GM19395 (cell line): ENCODE data around the gene CEBPA.

ENCODE experiments used
- ATAC-seq: cut with Tn5 transposase; IDR thresholded peaks from one replicate; pipeline ENCODE4 v1.9.1; 2021; ENCODE audit warnings: mild to moderate bottlenecking, moderate library complexity; ENCODE audit not compliant: unreplicated experiment

The CEBPA gene

DNA sequence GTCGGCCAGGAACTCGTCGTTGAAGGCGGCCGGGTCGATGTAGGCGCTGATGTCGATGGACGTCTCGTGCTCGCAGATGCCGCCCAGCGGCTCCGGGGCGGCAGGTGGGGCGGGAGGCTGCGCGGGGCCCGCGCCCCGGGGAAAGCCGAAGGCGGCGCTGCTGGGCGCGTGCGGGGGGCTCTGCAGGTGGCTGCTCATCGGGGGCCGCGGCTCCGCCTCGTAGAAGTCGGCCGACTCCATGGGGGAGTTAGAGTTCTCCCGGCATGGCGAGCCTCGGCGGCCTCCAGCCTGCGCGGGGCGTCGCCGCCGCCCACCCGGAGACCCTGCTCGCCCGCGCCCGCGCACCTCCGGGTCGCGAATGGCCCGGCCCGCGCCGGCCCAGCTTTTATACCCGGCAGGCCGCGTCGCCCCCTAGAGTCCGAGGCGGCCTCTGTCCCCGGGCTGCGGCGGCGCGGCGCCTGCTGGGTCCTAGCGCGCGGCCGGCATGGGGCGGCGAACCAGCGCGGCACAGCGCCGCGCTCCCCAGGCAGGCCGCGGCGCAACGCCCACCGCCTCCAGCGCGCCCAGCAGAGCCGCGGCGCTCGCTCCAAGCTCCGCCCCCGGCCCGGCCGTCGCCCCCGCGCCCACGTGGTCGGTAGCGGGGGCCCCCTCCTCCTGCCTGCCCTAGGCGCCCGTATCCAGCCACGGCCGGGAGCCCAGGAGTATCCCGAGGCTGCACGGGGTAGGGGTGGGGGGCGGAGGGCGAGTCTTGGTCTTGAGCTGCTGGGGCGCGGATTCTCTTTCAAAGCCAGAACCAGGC, at the start of gene CEBPA:
Gene CEBPA, minus strand, starts transcription at position 360 of the 799 bp plus-strand sequence. Its CDS starts 120 bp downstream, at position 240.
- peak; percentile 71 for ATAC-seq

DNA sequence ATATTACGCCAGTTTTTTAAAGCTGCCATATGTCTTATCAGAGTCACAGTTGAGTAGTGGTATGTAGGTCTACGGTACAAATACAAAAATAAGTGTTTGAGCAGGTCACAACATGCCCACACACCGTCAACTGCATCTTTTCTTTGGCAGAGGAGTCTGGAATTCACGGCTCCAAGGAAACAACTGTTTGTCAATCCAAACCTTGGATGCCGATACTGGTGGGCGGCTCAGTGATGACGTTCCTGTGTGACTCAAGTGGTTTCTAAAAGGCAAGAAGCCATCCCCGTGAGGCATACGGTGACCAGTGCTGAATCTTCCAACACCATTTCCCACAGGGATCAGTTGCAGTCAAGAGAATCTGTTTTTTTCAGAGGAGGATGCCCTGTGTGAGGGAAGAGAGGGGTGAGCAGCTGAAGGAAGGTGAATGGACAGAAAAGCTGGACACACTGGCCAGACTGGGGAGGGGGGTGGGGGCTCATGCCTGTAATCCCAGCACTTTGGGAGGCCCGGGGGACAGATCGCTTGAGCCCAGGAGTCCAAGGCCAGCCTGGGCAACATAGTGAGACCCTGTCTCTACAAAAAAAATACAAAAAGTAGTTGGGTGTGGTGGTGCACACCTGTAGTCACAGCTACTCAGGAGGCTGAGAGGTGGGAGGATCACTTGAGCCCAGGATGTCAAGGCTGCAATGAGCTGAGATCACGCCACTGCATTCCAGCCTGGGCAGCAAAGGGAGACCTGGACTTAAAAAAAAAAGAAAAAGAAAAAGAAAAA, 48.4 kb upstream of the CEBPA start:
- ATAC-seq, result no peak

DNA sequence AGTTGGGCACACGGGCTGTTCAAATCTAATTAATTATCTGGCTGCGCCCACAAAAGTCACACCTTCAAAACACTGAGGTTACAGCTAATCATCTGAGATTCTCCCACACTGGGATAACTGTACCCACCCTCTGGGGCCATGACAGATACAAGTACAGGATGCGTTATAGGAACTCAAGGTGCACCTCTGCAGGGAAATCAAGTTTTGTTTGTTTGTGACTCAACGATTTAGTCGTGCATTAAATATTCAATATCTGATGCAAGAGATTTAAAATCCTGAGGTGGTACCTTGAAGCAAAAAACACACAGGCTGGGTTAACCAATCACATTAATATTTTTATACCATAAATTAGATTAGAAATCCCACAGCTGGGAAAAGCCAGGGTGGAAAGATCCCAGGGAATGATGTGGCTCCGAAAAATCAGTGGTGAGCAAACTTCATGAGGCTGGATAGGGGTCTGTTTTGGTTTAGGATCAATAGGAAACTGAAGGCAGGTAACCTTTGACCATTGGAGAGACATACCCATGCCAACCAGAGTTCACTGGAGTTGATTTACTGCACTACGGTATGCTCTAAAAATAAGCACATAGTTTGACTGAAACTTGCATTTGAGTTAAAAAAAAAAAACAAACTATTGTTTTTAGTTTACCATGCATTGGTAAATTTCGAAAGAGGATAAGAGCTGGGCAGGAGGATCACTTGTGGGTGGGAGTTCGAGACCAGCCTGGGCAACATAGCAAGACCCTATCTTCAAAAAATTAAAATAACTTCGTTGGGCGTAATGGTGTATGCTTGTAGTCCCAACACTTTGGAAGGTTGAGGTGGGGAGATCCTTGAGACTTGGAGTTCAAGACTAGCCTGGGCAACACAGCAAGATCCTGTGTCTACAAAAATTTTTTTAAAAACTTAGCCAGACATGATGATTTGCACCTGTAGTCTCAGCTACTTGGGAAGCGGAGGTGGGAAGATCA, 47.3 kb upstream of the CEBPA start:
- ATAC-seq, result no peak

DNA sequence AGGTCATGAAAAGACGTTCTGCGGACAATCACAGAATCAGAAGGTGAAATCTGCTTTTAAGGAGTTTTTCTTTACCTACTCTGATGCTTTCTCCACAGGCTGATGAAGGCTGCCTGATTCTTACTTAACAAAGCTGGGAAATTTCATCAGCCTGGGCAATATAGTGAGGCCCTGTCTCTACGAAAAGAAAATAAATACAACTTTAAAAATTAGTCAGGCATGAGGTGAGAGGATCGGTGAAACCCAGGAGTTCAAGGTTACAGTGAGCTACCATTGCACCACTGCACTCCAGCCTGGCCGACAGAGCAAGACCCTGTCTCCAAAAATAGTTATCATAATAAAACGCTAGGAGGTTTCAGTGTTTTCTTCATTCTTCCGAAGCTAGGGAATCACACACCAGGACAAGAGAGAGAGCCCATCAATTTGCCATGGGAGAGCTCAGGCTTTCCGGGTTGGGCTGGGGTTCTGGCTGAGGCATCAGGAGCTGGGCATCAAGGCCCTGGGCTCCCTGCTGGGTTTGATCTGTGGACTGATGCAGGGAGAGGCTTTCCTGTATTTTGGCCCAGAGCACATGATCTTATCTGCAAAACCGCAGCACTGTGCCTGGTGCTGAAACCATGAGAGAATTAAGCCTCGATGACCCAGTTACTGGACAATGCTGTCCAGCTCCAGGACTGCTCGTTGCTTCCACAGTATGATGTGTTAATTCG, 46.1 kb upstream of the CEBPA start:
- no peak for ATAC-seq

DNA sequence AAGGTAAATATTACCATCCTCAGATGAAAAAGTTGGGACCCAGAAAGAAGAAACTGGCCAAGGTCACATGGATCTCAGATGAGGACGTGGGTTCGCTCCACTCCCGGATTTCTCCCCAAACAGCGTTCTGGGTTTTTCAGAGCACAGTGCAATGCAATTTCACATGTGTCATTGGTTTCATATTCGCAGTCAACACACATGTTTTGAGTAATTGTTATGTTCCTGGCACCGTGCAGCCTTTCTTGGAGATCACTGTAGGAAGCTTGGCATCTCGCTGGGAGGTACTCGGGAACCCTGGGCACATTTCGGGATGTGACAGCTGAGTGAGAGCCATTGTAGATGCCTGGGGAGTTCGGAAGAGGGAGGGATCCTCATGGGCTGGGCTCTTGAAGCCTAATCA, 45.0 kb upstream of the CEBPA start:
- no peak for ATAC-seq

DNA sequence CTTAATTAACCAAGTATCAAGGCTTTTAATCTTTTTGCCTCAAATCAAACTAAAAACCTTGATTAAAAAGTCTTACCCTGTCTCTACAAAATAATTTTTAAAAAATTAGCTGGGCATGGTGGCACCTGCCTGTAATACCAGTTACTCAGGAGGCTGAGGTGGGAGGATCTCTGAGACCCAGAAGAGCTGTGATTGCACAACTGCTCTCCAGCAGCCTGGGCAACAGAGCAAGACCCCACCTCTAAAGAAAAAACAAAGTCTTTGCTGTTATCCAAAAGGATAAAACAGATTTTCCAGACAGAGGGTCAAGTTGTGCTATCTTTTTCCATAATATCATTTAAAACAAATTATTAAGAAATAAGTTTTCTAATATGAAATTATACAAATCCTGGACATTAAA, 44.3 kb upstream of the CEBPA start:
- no peak for ATAC-seq

DNA sequence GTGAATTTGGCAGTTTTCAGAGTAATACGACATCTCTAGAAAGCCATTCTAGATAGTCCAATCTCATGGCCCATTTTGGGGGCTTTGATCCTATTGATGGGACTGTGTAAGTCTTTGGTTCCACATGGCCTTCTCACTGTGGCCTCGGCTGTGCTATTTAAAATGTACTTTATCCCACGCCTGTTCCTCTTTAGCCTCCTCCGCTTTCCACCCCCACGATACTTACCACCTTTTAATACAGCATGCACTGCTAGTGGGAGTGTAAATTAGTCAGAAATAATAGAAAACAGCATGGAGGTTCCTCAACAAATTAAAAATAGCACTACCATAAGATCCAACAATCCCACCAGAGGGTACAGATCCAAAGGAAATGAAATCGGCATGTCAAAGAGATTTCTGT, 42.8 kb upstream of the CEBPA start:
- no peak for ATAC-seq

DNA sequence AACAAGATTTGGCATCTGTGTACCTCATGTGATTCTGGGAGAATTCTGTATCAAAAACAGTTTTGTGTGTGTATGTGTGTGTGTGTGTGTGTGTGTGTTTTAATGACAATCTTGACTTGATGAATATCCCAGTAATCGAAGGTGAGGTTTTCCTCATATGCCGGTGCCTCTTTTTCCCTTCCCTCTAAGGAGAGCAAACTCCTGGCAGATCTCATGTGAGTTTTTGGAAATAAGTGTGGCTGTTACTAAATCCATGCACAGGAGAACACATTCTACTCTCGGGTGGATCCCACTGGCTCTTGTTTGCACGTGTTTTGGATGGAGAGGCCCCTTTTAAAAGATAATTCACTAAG, 42.2 kb upstream of the CEBPA start:
- no peak for ATAC-seq

DNA sequence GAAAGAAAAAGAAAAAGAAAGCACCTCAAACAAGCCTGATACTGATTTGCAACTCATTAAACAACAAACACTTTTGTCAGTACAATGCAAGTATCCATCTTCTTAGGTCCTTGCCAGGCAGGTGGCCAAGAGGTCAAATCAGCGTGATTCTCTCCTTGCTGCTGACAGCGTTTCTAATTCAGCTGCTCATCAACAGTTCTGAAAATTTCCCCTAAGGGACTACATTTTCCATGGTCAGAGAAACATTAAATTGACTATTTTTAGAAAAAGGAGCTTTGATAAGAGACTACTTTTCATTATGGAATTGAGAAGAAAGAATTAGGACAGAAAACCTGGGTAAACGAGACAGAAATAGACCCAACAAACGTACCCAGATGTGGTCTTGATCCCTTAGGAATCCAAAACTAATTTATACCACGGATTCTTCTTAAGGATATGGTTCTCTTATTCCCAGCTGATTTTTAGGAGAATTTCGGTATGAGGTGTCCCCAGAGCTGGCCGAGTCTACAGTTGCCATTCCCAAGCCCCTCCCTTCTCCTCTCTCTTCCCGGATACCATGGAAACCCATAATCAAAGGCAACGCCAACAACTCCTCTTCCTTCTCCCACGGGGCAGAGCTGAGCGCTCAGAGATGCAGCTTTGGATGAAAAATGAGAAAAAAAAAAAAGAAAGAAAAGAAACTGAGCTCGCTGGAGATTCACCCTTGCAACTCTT, 41.7 kb upstream of the CEBPA start:
- no peak for ATAC-seq

DNA sequence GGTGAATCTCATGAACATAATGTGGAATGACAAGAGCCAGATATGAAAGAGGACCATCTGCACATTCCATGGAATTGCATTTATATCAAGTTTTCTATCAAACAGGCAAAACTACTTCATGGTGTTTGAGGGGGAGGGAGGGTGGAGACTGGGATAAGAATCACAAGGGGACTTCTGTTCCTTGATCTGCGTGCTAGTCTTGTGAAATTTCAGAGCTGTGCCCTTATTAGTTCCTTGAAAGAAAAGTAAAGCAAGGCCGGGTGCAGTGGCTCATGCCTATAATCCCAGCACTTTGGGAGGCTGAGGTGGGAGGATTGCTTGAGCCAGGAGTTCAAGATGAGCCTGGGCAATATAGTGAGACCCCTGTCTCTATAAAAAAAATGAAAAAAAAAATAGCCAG, 41.0 kb upstream of the CEBPA start:
- no peak for ATAC-seq

DNA sequence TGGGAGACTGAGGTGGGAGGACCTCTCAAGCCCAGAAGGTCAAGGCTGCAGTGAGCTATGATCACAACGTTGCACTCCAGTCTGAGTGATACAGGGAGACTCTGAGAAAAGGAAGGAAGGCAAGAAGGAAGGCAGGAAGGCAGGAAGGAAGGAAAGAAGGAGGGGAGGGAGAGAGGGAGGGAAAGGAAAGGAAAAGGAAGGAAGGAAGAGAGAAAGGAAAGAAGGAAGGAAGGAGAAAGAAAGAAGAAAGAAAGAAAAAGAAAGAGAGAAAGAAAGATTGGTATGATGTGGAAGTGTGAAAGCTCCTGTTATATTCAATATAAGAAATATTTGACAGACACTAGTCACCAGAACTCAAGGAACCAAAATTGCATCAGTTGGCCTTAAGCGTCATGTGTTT, 38.7 kb upstream of the CEBPA start:
- no peak for ATAC-seq

DNA sequence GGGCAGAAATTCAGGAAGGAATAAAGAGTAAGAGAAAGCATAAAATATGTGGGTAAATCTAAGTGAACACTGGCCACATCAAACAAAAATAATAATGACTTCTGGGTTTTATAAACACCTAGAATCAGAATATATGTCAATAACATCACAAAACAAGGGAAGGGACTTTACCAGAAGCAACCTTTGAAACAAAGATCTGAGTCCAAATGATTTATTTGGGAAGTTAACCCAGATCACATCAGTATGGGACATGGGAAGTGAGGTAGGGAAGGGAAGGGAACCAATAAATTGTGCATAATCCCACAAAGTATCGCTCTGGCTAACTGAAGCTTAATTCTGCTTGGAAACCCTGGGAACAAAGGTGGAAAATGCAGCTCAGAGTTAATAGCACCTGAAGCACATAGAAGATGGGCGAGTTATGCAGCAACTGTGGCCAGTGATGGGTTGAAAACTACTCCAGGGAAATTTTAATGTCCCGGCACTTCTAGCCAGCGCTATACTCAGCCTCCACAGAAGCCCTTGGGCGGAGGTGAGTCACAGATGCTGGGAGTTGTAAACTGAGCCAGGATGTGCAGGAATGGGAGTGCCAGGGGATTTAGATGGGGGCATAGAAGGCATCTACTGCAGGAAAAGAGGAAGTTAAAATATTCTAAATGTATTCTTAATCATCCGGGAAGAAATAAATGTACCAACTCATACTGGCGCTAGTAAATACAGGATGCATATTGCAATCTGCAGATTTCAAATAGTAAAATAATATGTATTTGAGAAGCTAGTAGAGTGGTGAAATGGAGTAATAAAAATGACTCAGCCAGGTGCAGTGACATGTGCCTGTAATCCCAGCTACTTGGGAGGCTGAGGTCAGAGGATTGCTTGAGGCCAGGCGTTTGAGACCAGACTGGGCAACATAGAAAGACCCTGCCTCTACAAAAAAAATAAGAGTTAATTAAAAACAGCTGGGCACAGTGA, 37.0 kb upstream of the CEBPA start:
- no peak for ATAC-seq

DNA sequence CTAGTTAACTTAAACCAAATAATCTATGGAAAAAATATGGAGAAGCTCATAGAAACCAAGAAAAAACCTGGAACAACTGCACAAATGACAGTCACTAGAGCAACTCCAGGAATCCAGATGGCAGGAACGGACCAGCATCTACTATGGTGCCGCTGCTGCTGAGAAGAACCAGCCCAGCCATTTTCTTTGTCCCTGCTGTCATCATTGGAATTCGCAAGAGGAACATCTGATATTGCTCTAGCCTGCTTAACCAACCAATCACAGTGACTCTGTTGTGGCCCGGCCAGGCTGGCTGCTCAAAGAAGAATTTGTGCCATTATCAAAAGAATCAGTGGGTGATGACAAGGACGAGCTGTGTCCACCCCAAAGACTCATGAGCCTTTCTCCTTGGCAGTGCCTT, 33.1 kb upstream of the CEBPA start:
- ATAC-seq, result no peak

DNA sequence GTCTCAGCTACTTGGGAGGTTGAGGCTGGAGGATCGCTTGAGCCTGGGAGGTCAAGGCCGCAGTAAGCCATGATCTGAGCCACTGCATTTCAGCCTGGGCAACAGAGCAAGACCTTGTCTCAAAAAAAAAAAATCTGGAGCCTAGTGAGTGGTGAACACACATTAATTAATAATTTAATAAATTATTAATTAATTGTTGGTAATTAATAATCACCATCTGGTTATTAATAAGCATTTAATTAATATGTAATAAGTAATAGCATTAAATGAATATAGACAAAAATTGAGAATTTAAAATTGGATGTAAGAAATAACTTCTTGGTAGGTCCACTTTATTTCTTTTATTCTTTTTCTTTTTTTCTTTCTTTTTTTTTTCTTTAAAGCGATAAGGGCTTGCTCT, 31.9 kb upstream of the CEBPA start:
- no peak for ATAC-seq

DNA sequence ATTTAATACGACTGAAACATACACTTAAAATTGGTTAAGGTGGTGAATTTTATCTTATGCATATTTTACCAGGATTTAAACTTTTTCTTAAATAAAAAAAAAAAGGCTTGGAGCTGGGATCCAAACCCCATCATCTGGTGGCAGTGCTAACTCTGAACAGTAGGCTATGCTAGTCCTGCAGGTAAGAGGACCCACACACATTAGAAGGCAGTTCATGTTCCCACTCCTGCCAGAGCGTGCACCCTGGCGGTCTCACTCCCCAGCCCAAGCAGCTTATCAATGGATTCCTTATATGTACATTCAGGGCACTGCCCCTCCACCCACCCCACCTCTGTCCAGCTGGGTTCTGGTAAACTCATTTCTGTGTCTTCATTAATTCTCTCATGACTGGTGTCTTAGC, 31.3 kb upstream of the CEBPA start:
- ATAC-seq, result no peak

DNA sequence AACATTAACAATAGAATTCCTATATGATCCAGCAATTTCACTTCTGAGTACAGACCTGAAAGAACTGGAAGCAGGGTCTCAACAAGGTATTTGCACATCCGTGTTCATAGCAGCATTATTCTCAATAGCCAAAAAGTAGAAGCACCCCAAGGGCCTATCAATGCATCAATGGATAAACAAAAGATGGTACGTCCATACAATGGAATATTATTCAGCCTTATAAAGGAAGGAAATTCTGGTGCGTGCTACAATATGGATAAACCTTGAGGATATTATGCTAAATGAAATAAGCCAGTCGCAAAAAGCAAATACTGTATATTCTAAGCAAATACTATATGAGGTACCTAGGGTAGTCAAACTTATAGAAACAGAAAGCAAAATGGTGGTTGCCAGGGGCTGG, 30.8 kb upstream of the CEBPA start:
- no peak for ATAC-seq

DNA sequence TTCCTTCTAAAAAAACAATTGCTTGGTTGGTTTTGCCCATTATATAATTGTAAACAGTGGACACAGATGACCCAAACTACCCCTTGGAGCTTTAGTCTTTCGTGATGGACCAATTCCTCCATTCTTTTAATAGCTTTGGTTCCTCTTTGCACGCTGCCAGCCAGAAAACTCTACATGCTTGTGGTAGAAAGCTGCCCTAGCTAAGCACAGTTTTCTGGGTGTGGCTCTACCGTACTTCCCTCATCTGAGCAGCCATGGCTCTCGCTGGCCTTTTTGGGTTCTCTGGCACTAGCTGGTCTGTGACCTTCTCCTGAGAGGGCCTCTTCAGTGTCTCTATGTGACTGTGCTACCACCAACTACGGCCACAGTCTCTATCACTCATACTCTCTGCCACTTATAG, 29.9 kb upstream of the CEBPA start:
- no peak for ATAC-seq

DNA sequence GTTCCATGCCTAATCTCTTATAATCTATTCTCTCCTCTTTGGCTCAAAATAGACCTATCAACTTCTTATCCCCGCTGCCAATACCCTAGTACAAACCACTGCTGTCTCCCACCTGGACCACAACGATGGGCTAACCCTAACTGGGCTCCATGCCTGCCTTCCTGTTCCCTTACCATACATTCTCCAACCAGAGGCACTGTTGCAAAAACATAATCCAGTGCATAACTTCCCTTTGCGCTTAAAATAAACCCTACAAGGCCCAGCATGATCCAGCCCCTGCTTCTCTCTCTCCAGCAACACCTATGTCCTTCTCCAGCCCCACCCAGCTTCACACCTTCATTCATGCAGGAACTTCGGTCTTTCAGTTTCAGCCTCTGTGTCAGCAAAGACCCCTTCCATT, 27.4 kb upstream of the CEBPA start:
- no peak for ATAC-seq

DNA sequence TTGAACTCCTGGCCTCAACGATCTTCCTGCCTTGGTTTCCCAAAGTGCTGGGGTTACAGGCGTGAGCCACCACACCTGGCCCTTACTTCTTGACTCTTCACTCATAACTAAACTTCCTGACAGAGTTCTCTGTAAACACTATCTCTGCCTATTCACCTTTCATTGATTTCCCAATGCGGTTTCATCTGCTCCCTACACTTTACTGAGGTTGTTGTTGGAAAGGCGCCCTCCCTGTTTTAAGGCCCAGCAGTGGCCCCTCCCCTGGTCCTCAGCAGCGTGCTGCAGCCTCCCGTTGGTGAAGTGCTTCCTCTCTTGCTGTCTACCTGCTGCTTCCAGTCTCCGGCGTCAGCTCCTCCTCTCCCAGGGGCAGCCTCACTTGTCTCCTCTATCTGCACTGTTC, 26.7 kb upstream of the CEBPA start:
- ATAC-seq, result no peak
